H9 (cell line): ENCODE data around the gene ASIC4. TPM values are rescaled to one million over a fixed set of nuclear protein-coding genes. Genes with fewer than 3 reads are reported as not detected.

Experiments used
- DNase-seq: peaks from one replicate; pipeline ENCODE4 v3.0.0-alpha.2; 2017
- H2AFZ ChIP-seq: one replicate; pipeline ENCODE4 v1.6.1; 2013; ENCODE audit warnings: mild to moderate bottlenecking, low read length, control low read depth, moderate library complexity
- H2AK5ac ChIP-seq: 2 replicates; pipeline ENCODE4 v1.6.1; 2013; ENCODE audit warnings: low read length, control low read depth, mixed read lengths; ENCODE audit not compliant: insufficient read length
- H2BK120ac ChIP-seq: one replicate; pipeline ENCODE4 v1.6.1; 2013; ENCODE audit warnings: low read depth, mild to moderate bottlenecking, low read length, control low read depth, inconsistent platforms; ENCODE audit not compliant: poor library complexity, severe bottlenecking
- H2BK12ac ChIP-seq: 2 replicates; pipeline ENCODE4 v1.6.1; 2013; ENCODE audit warnings: low read length, control low read depth, mixed read lengths, low read depth; ENCODE audit not compliant: insufficient read length
- H2BK15ac ChIP-seq: 2 replicates; pipeline ENCODE4 v1.6.1; 2013; ENCODE audit warnings: low read depth, low read length, control low read depth
- H2BK20ac ChIP-seq: one replicate; pipeline ENCODE4 v1.6.1; 2013; ENCODE audit warnings: low read depth, mild to moderate bottlenecking, low read length, control low read depth, inconsistent platforms; ENCODE audit not compliant: poor library complexity, severe bottlenecking
- H2BK5ac ChIP-seq: 2 replicates; pipeline ENCODE4 v1.6.1; 2013; ENCODE audit warnings: low read length, control low read depth, mixed read lengths; ENCODE audit not compliant: insufficient read length
- H3K14ac ChIP-seq: 2 replicates; pipeline ENCODE4 v1.6.1; 2013; ENCODE audit warnings: low read length, control low read depth; ENCODE audit not compliant: insufficient read depth
- H3K18ac ChIP-seq: 2 replicates; pipeline ENCODE4 v1.6.1; 2013; ENCODE audit warnings: low read depth, mild to moderate bottlenecking, mixed read lengths, low read length, control low read depth; ENCODE audit not compliant: insufficient read length
- H3K23ac ChIP-seq: 2 replicates; pipeline ENCODE4 v1.6.1; 2013; ENCODE audit warnings: low read length, control low read depth, mixed read lengths, low read depth; ENCODE audit not compliant: insufficient read length
- H3K23me2 ChIP-seq: 2 replicates; pipeline ENCODE4 v1.6.1; 2013; ENCODE audit warnings: low read depth, mild to moderate bottlenecking, mixed read lengths, low read length, control low read depth; ENCODE audit not compliant: insufficient read length, poor library complexity, severe bottlenecking
- H3K27ac ChIP-seq: 2 replicates; pipeline ENCODE4 v1.5.1; 2013; ENCODE audit warnings: low read length, control low read depth, mixed read lengths, low read depth; ENCODE audit not compliant: insufficient read length
- H3K27me3 ChIP-seq: 2 replicates; pipeline ENCODE4 v1.6.1; 2013; ENCODE audit warnings: low read length, control low read depth, inconsistent platforms; ENCODE audit not compliant: insufficient read depth
- H3K4ac ChIP-seq: 2 replicates; pipeline ENCODE4 v1.6.1; 2013; ENCODE audit warnings: low read depth, mild to moderate bottlenecking, control low read depth, inconsistent platforms, low read length, moderate library complexity
- H3K4me1 ChIP-seq: 2 replicates; pipeline ENCODE4 v1.6.1; 2013; ENCODE audit warnings: low read length, control low read depth, inconsistent platforms; ENCODE audit not compliant: insufficient read depth
- H3K4me2 ChIP-seq: 2 replicates; pipeline ENCODE4 v1.6.1; 2013; ENCODE audit warnings: low read length, control low read depth, mixed read lengths; ENCODE audit not compliant: insufficient read length, insufficient read depth
- H3K56ac ChIP-seq: 2 replicates; pipeline ENCODE4 v1.6.1; 2013; ENCODE audit warnings: low read depth, mild to moderate bottlenecking, mixed read lengths, low read length, control low read depth; ENCODE audit not compliant: insufficient read length
- H3K79me1 ChIP-seq: 2 replicates; pipeline ENCODE4 v1.6.1; 2013; ENCODE audit warnings: low read depth, mild to moderate bottlenecking, moderate library complexity, low read length, control low read depth, inconsistent platforms; ENCODE audit not compliant: insufficient read depth, poor library complexity, severe bottlenecking
- H3K79me2 ChIP-seq: 2 replicates; pipeline ENCODE4 v1.6.1; 2013; ENCODE audit warnings: low read length, control low read depth, inconsistent platforms; ENCODE audit not compliant: insufficient read depth
- H3K9ac ChIP-seq: 2 replicates; pipeline ENCODE4 v1.6.1; 2013; ENCODE audit warnings: low read length, control low read depth, mixed read lengths; ENCODE audit not compliant: insufficient read length; ENCODE audit errors: extremely low read depth
- H3K9me3 ChIP-seq: one replicate; pipeline ENCODE4 v1.6.1; 2013; ENCODE audit warnings: low read depth, low read length, inconsistent platforms; ENCODE audit not compliant: control insufficient read depth
- H3T11ph ChIP-seq: one replicate; pipeline ENCODE4 v1.6.1; 2013; ENCODE audit warnings: mild to moderate bottlenecking, low read length, control low read depth, inconsistent platforms
- H4K20me1 ChIP-seq: one replicate; pipeline ENCODE4 v1.6.1; 2013; ENCODE audit not compliant: control insufficient read depth, insufficient read length, insufficient read depth
- H4K5ac ChIP-seq: 2 replicates; pipeline ENCODE4 v1.6.1; 2013; ENCODE audit warnings: low read depth, mild to moderate bottlenecking, mixed read lengths, low read length, control low read depth; ENCODE audit not compliant: insufficient read length
- H4K8ac ChIP-seq: replicated peaks from 2 replicates; pipeline ENCODE4 v1.6.1; 2013; ENCODE audit warnings: low read length, control low read depth, mixed read lengths, low read depth; ENCODE audit not compliant: insufficient read length
- H4K91ac ChIP-seq: 2 replicates; pipeline ENCODE4 v1.6.1; 2013; ENCODE audit warnings: low read depth, mild to moderate bottlenecking, moderate library complexity, mixed read lengths, low read length, control low read depth; ENCODE audit not compliant: insufficient read length
- H3K27ac Mint-ChIP-seq, 3 experiments: 2 replicates in 2 of 3; 3 replicates in 1 of 3; pipeline ENCODE4 v1.8.0; 2020 to 2021; ENCODE audit warnings: mixed read lengths in 3 of 3, mild to moderate bottlenecking in 1 of 3, moderate library complexity in 1 of 3
- H3K27me3 Mint-ChIP-seq: 2 replicates; pipeline ENCODE4 v1.8.0; 2021; ENCODE audit warnings: low read depth, mild to moderate bottlenecking, moderate library complexity, mixed read lengths
- H3K36me3 Mint-ChIP-seq, 3 experiments: 2 replicates in 2 of 3; 3 replicates in 1 of 3; pipeline ENCODE4 v1.8.0; 2020 to 2021; ENCODE audit warnings: low read depth in 3 of 3, mixed read lengths in 3 of 3; ENCODE audit not compliant: insufficient read depth in 1 of 3
- H3K4me1 Mint-ChIP-seq, 2 experiments: 2 replicates each; pipeline ENCODE4 v1.8.0; 2020; ENCODE audit warnings: mixed read lengths in 2 of 2
- H3K4me3 Mint-ChIP-seq, 2 experiments: 2 replicates in 1 of 2; 3 replicates in 1 of 2; pipeline ENCODE4 v1.8.0; 2020 to 2021; ENCODE audit warnings: mild to moderate bottlenecking in 2 of 2, mixed read lengths in 2 of 2, moderate library complexity in 1 of 2
- H3K9me3 Mint-ChIP-seq, 2 experiments: 2 replicates in 1 of 2; 3 replicates in 1 of 2; pipeline ENCODE4 v1.8.0; 2020; ENCODE audit warnings: mild to moderate bottlenecking in 2 of 2, mixed read lengths in 2 of 2, moderate library complexity in 1 of 2
- CTCF ChIP-seq: fragments of 200-600 bp; sonication (generic); conservative IDR thresholded peaks from 3 replicates; pipeline ENCODE4 v1.8.0; 2021; ENCODE audit warnings: antibody characterized with exemption, mild to moderate bottlenecking
- WGBS: extraction: QIAGEN DNeasy Blood & Tissue Kit; methylation state at CpG from one replicate; pipeline ENCODE4 v1.1.7; 2013; ENCODE audit warnings: missing lambda C conversion rate, low lambda C conversion rate, mixed read lengths; ENCODE audit not compliant: insufficient read length; ENCODE audit errors: extremely low coverage; 5-methylcytosine and 5-hydroxymethylcytosine counted together
- total RNA-seq: library from RNA; stranded (reverse); gene quantifications from 2 replicates; pipeline ENCODE4 v1.2.1, GENCODE V29; 2021

Gene ASIC4
- total RNA-seq, 1 experiment from 2014 or later: 0.37 TPM

- Histone ChIP-seq H3K9me3 (no peaks in the 10 kb centered on the region), H3K14ac (no peak overlapping the region), H3K27me3 (peaks cover 19% of the 10 kb centered on the region; the same call in 1 of the 2 replicates), H3K4ac (no peak overlapping the region), H2BK120ac (no peak overlapping the region), H4K8ac (no peak overlapping the region), H3K79me1 (no peaks in the 10 kb centered on the region), H3K9ac (no peak overlapping the region), H3K18ac (no peak overlapping the region), H3K4me1 (peaks cover 10% of the 10 kb centered on the region; the same call in 1 of the 2 replicates), H2BK15ac (no peak overlapping the region), H2BK12ac (no peak overlapping the region), H2BK5ac (no peak overlapping the region), H3K23me2 (peaks cover 4% of the 10 kb centered on the region), H3K79me2 (no peaks in the 10 kb centered on the region), H3K4me2 (peak overlapping the region; percentile 25), H2AFZ (no peak overlapping the region), H3K56ac (no peak overlapping the region), H4K5ac (no peak overlapping the region), H3T11ph (no peak overlapping the region), H3K23ac (no peak overlapping the region), H2AK5ac (no peak overlapping the region), H2BK20ac (no peak overlapping the region), H4K20me1 (peaks cover 3% of the 10 kb centered on the region), H3K27ac (no peak overlapping the region), H4K91ac (no peak overlapping the region)
- Mint-ChIP-seq H3K27ac (peak overlapping the region in 1 of 3 experiments; percentile 43; a peak in 1 of 7 replicates), H3K36me3 (no peaks in the 10 kb centered on the region; a peak in 1 of 7 replicates), H3K4me1 (peaks cover 50 to 69% of the 10 kb centered on the region in 2 experiments), H3K4me3 (peak overlapping the region in 1 of 2 experiments; percentile 63; a peak in 3 of 5 replicates), H3K9me3 (no peaks in the 10 kb centered on the region; a peak in 3 of 5 replicates), H3K27me3 (peaks cover 87% of the 10 kb centered on the region)
- TF ChIP-seq CTCF: no peak
- DNase-seq: no peak
- no CpG with 5 or more reads among the region's 4 CpGs for WGBS
Measured at GRCh38 chr2:219513787-219514186, 495 bp upstream of the ASIC4 start.
